SK-N-SH (cell line): Measurements from ENCODE around the gene PFKFB2. TPM values are rescaled to one million over a fixed set of nuclear protein-coding genes. Genes with fewer than 3 reads are reported as not detected.

ENCODE experiments used
- CTCF ChIA-PET: fragments of 300-600, 350-600 bp; formaldehyde crosslinking; extraction: SDS; loops from one replicate; lab custom pipeline; 2021; lab: Yijun Ruan, JAX
- POLR2A ChIA-PET: fragments of 350-600 bp; sonication (Branson Sonifier 250); formaldehyde crosslinking; extraction: SDS; loops from one replicate; lab custom pipeline; 2020; ENCODE audit warnings: antibody characterized with exemption, inconsistent platforms; lab: Yijun Ruan, JAX
- DNase-seq: peaks from one replicate; pipeline ENCODE4 v3.0.0; 2012
- H2AFZ ChIP-seq: fragments of 200-600 bp; sonication (generic); 2 replicates; pipeline ENCODE4 v1.8.1; 2016; ENCODE audit warnings: antibody characterized with exemption, mild to moderate bottlenecking, low read depth
- H3F3A ChIP-seq: fragments of 200-600 bp; sonication (generic); replicated peaks from 2 replicates; pipeline ENCODE3; 2016; ENCODE audit warnings: antibody characterized with exemption, mild to moderate bottlenecking; ENCODE audit not compliant: insufficient read depth
- H3K27ac ChIP-seq, 2 experiments: fragments of 200-500 bp in 1 of 2; fragments of 200-600 bp in 1 of 2; sonication (Bioruptor generic) in 1 of 2; sonication (generic), shearing (Covaris generic) in 1 of 2; 2 replicates each; pipeline versions ENCODE4 v1.5.1 to v1.6.1; 2014 to 2016; ENCODE audit warnings: low read depth in 2 of 2, inconsistent platforms in 1 of 2, low read length in 1 of 2, mild to moderate bottlenecking in 1 of 2, mixed read lengths in 1 of 2
- H3K27me3 ChIP-seq: fragments of 200-600 bp; sonication (generic), shearing (Covaris generic); 2 replicates; pipeline ENCODE4 v1.6.1; 2016; ENCODE audit warnings: mixed run types; ENCODE audit not compliant: insufficient read depth
- H3K36me3 ChIP-seq, 2 experiments: fragments of 200-500 bp in 1 of 2; fragments of 200-600 bp in 1 of 2; sonication (Bioruptor generic) in 1 of 2; sonication (generic) in 1 of 2; replicated peaks in 1 of 2; 2 replicates each; pipeline versions ENCODE3 to v1.5.1; 2014 to 2016; ENCODE audit warnings: low read length in 1 of 2, mild to moderate bottlenecking in 1 of 2; ENCODE audit not compliant: insufficient read depth in 2 of 2, control insufficient read depth in 1 of 2
- H3K4me1 ChIP-seq, 2 experiments: fragments of 200-500 bp in 1 of 2; fragments of 200-600 bp in 1 of 2; sonication (Bioruptor generic) in 1 of 2; sonication (generic), shearing (Covaris generic) in 1 of 2; 2 replicates each; pipeline versions ENCODE4 v1.5.1 to v1.6.1; 2014 to 2016; ENCODE audit warnings: low read depth in 1 of 2, low read length in 1 of 2, mixed run types in 1 of 2; ENCODE audit not compliant: insufficient read depth in 2 of 2, control insufficient read depth in 1 of 2
- H3K4me2 ChIP-seq: fragments of 200-600 bp; sonication (generic), shearing (Covaris generic); 2 replicates; pipeline ENCODE4 v1.6.1; 2017; ENCODE audit warnings: mixed run types
- H3K4me3 ChIP-seq, 2 experiments: fragments of 200-500 bp in 1 of 2; fragments of 200-600 bp in 1 of 2; sonication (Bioruptor generic) in 1 of 2; sonication (generic), shearing (Covaris generic) in 1 of 2; 2 replicates each; pipeline versions ENCODE4 v1.5.1 to v1.8.1; 2014 to 2016; ENCODE audit warnings: low read depth in 2 of 2, inconsistent platforms in 1 of 2, low read length in 1 of 2, mild to moderate bottlenecking in 1 of 2, mixed read lengths in 1 of 2, moderate library complexity in 1 of 2
- H3K79me2 ChIP-seq: fragments of 200-600 bp; sonication (generic); 2 replicates; pipeline ENCODE4 v1.8.1; 2017; ENCODE audit warnings: mild to moderate bottlenecking; ENCODE audit not compliant: insufficient read depth
- H3K9ac ChIP-seq: fragments of 200-600 bp; sonication (generic); 2 replicates; pipeline ENCODE4 v1.6.1; 2017; ENCODE audit warnings: mixed run types
- H3K9me2 ChIP-seq: fragments of 200-600 bp; sonication (generic); 2 replicates; pipeline ENCODE4 v1.6.1; 2017; ENCODE audit warnings: mixed run types
- H3K9me3 ChIP-seq: fragments of 200-600 bp; sonication (generic); 2 replicates; pipeline ENCODE4 v1.6.1; 2017; ENCODE audit warnings: mixed run types, mild to moderate bottlenecking, moderate library complexity
- H4K20me1 ChIP-seq: fragments of 200-600 bp; sonication (generic); 2 replicates; pipeline ENCODE4 v1.6.1; 2017; ENCODE audit warnings: mild to moderate bottlenecking, mixed run types; ENCODE audit not compliant: insufficient read depth
- CHD2 ChIP-seq: fragments of 150-350 bp; IDR thresholded peaks from 2 replicates; pipeline ENCODE4 v1.6.1; 2018; ENCODE audit warnings: low read length; ENCODE audit not compliant: partially characterized antibody
- CTCF ChIP-seq: fragments of 200-600 bp; sonication (generic); IDR thresholded peaks from 2 replicates; pipeline ENCODE4 v1.6.1; 2017; ENCODE audit warnings: antibody characterized with exemption, mild to moderate bottlenecking, moderate library complexity
- ELF1 ChIP-seq: IDR thresholded peaks from 2 replicates; pipeline ENCODE4 v1.4.0; 2012
- EP300 ChIP-seq, 2 experiments: IDR thresholded peaks; 2 replicates each; pipeline versions ENCODE4 v1.4.0 to v1.6.1; 2012; ENCODE audit warnings: borderline replicate concordance in 1 of 2, low read depth in 1 of 2, low read length in 1 of 2
- FOSL2 ChIP-seq: IDR thresholded peaks from 2 replicates; pipeline ENCODE4 v1.4.0; 2012; ENCODE audit warnings: low read depth, mild to moderate bottlenecking, moderate library complexity, borderline replicate concordance
- GATA2 ChIP-seq: sonication (generic); formaldehyde crosslinking; IDR thresholded peaks from 2 replicates; pipeline ENCODE4 v1.5.0; 2020; ENCODE audit warnings: mild to moderate bottlenecking, missing genetic modification reagents
- JUND ChIP-seq: IDR thresholded peaks from 2 replicates; pipeline ENCODE4 v1.4.0; 2012
- MAX ChIP-seq: IDR thresholded peaks from 2 replicates; pipeline ENCODE4 v1.4.0; 2012; ENCODE audit warnings: low read depth
- MEF2A ChIP-seq: IDR thresholded peaks from 2 replicates; pipeline ENCODE4 v1.4.0; 2012; ENCODE audit warnings: low read depth, borderline replicate concordance
- NRF1 ChIP-seq: IDR thresholded peaks from 2 replicates; pipeline ENCODE4 v1.6.1; 2012; ENCODE audit warnings: low read depth, mild to moderate bottlenecking, low read length
- PBX3 ChIP-seq: IDR thresholded peaks from 2 replicates; pipeline ENCODE4; 2012
- POLR2AphosphoS5 ChIP-seq: IDR thresholded peaks from 2 replicates; pipeline ENCODE4 v1.6.1; 2012; ENCODE audit warnings: low read depth, low read length
- RCOR1 ChIP-seq: fragments of 150-350 bp; IDR thresholded peaks from 2 replicates; pipeline ENCODE4 v1.6.1; 2017; ENCODE audit warnings: antibody characterized with exemption, low read length
- RXRA ChIP-seq: IDR thresholded peaks from 2 replicates; pipeline ENCODE4 v1.4.0; 2012; ENCODE audit warnings: low read depth, mild to moderate bottlenecking, borderline replicate concordance
- SIN3A ChIP-seq: IDR thresholded peaks from 2 replicates; pipeline ENCODE4 v1.6.1; 2012; ENCODE audit warnings: low read depth, mild to moderate bottlenecking, low read length, moderate library complexity, borderline replicate concordance
- TAF1 ChIP-seq: IDR thresholded peaks from 2 replicates; pipeline ENCODE4 v1.6.1; 2012; ENCODE audit warnings: low read depth, mild to moderate bottlenecking, low read length, moderate library complexity, borderline replicate concordance
- TCF12 ChIP-seq: IDR thresholded peaks from 2 replicates; pipeline ENCODE4 v1.4.0; 2012
- TEAD4 ChIP-seq: IDR thresholded peaks from 2 replicates; pipeline ENCODE4 v1.4.0; 2012; ENCODE audit warnings: mild to moderate bottlenecking, borderline replicate concordance; ENCODE audit not compliant: insufficient read depth
- USF1 ChIP-seq: IDR thresholded peaks from 2 replicates; pipeline ENCODE4 v1.4.0; 2012; ENCODE audit warnings: low read depth, borderline replicate concordance
- YY1 ChIP-seq: IDR thresholded peaks from 2 replicates; pipeline ENCODE4 v1.4.0; 2012; ENCODE audit warnings: low read depth, mild to moderate bottlenecking
- WGBS: methylation state at CpG from one replicate; pipeline ENCODE4 v1.1.6; 2017; ENCODE audit warnings: low lambda C conversion rate; 5-methylcytosine and 5-hydroxymethylcytosine counted together
- polyA plus RNA-seq, 3 experiments: library from polyadenylated mRNA; depleted of rRNA; stranded (reverse); fragments of >200 nt; gene quantifications; 2 replicates each; pipeline ENCODE4 v1.2.3, GENCODE V29; 2012

Gene PFKFB2
- polyA plus RNA-seq, 1 of the 3 experiments (the other 2 are of a cell fraction) = 1.8 TPM

- CTCF ChIA-PET = no interaction called here
Measured at GRCh38 chr1:207102659-207103058, 49.6 kb downstream of the PFKFB2 start.

More at GRCh38 chr1:207102659-207103058, 49.6 kb downstream of the PFKFB2 start:
- Histone ChIP-seq H3K4me2 (no peak overlapping the region), H3F3A (no peaks in the 10 kb centered on the region), H3K27me3 (peaks cover 46% of the 10 kb centered on the region), H3K9me3 (no peaks in the 10 kb centered on the region; the same call in 1 of the 2 replicates), H2AFZ (no peak overlapping the region), H3K79me2 (no peaks in the 10 kb centered on the region), H3K4me3 (no peak overlapping the region), H3K9me2 (no peaks in the 10 kb centered on the region), H4K20me1 (no peaks in the 10 kb centered on the region), H3K36me3 (no peaks in the 10 kb centered on the region), H3K4me1 (no peaks in the 10 kb centered on the region), H3K9ac (no peak overlapping the region), H3K27ac (no peak overlapping the region)
- POLR2A ChIA-PET = no interaction called here
- TF ChIP-seq YY1 (no peak), CTCF (no peak), RCOR1 (no peak), USF1 (no peak), NRF1 (no peak), PBX3 (no peak), TCF12 (no peak), RXRA (no peak), SIN3A (no peak), JUND (no peak), POLR2AphosphoS5 (no peak), MAX (no peak), FOSL2 (no peak), GATA2 (CRISPR knock-in tag) (no peak), EP300 (IDR thresholded peaks at IDR 0.05; ENCODE audit: borderline replicate concordance in 1 of 2, low read depth in 1 of 2, low read length in 1 of 2) (no peak), TAF1 (no peak), TEAD4 (no peak), CHD2 (no peak), MEF2A (no peak), ELF1 (no peak)
- no peak for DNase-seq
- WGBS = 11% methylated on average over 1 of the region's 1 CpG
